NCI-H2171 (cell line): Measurements from ENCODE around the gene ABCB1.

Source experiments
- DNase-seq: peaks from one replicate; lab custom pipeline; 2025; lab: John Stamatoyannopoulos, UW

ABCB1 gene

GRCh38 chr7:87600130-87601124 lies at the start of gene ABCB1:
Gene ABCB1 (minus strand): TSS chr7:87600884. CDS start chr7:87600184, 700 bp downstream.
- DNase-seq = no peak

- DNase-seq = no peak
Observed at GRCh38 chr7:87648316-87648715, 47.6 kb upstream of the ABCB1 start.

- no peak for DNase-seq
Observed at GRCh38 chr7:87645446-87645845, 44.8 kb upstream of the ABCB1 start.

GRCh38 chr7:87635921-87636320 lies 35.2 kb upstream of the ABCB1 start:
- DNase-seq = no peak

GRCh38 chr7:87628780-87629569 lies 28.3 kb upstream of the ABCB1 start:
- peak; percentile 8 for DNase-seq

- DNase-seq = no peak
Observed at GRCh38 chr7:87627634-87627994, 26.9 kb upstream of the ABCB1 start.

GRCh38 chr7:87625101-87625500 lies 24.4 kb upstream of the ABCB1 start:
- DNase-seq = no peak

GRCh38 chr7:87624628-87625027 lies 23.9 kb upstream of the ABCB1 start:
- no peak for DNase-seq

- no peak for DNase-seq
Observed at GRCh38 chr7:87615197-87615596, 14.5 kb upstream of the ABCB1 start.

GRCh38 chr7:87609916-87610315 lies 9.2 kb upstream of the ABCB1 start:
- DNase-seq = no peak

GRCh38 chr7:87608431-87608830 lies 7.7 kb upstream of the ABCB1 start:
- DNase-seq = no peak

- DNase-seq = no peak
Observed at GRCh38 chr7:87604264-87604663, 3.6 kb upstream of the ABCB1 start.

GRCh38 chr7:87599336-87599735 lies 1.3 kb downstream of the ABCB1 start:
- no peak for DNase-seq

- no peak for DNase-seq
Observed at GRCh38 chr7:87598234-87599009, 2.3 kb downstream of the ABCB1 start.

GRCh38 chr7:87596696-87597095 lies 4.0 kb downstream of the ABCB1 start:
- no peak for DNase-seq

GRCh38 chr7:87596136-87596535 lies 4.5 kb downstream of the ABCB1 start:
- no peak for DNase-seq

- no peak for DNase-seq
Observed at GRCh38 chr7:87592300-87592699, 8.4 kb downstream of the ABCB1 start.

- DNase-seq = no peak
Observed at GRCh38 chr7:87591211-87591610, 9.5 kb downstream of the ABCB1 start.

- DNase-seq = no peak
Observed at GRCh38 chr7:87590578-87590977, 10.1 kb downstream of the ABCB1 start.

- no peak for DNase-seq
Observed at GRCh38 chr7:87589631-87590030, 11.1 kb downstream of the ABCB1 start.

GRCh38 chr7:87581723-87582122 lies 19.0 kb downstream of the ABCB1 start:
- DNase-seq = no peak

- DNase-seq = no peak
Observed at GRCh38 chr7:87580636-87581035, 20.0 kb downstream of the ABCB1 start.
